Peyer's patch (tissue), 4 donors: ENCODE measurements around the gene NACC1.

Source experiments
- POLR2A ChIP-seq, 2 donors: fragments of 450-650 bp; IDR thresholded peaks; one replicate each; pipeline ENCODE4 v1.5.1; 2017; ENCODE audit warnings: antibody characterized with exemption in 2 of 2, mild to moderate bottlenecking in 2 of 2, moderate library complexity in 2 of 2
- TF ChIP-seq, protein P1 (sequence below), 6 experiments: fragments of 450-650 bp in 4 of 6; fragments of 200-600 bp in 2 of 6; sonication (generic) in 1 of 6; IDR thresholded peaks; one replicate each; pipeline ENCODE4 v1.5.1; 2017 to 2019; ENCODE audit warnings: antibody characterized with exemption in 6 of 6, mild to moderate bottlenecking in 3 of 6, moderate library complexity in 1 of 6

DNA sequence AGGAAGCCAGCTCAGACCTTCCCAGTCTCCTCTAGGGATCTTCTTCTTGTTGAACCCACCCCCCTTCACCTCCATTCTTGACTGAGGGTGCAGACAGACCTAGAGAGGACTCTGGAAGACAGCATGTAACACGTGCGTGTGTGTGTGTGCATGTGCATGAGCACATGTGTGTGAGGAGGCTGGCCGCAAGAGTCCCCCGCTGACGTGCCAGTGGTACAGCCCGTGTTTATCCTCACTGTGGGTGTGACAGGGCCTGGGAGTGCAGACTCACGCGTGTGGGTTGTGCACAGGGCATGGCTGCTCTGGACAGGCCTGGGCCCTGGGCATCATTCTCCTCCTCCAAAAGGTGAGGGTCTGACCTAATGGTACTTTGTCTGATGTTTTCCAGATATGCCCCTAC lies 41.7 kb upstream of the NACC1 start:
- TF ChIP-seq, protein P1, sequence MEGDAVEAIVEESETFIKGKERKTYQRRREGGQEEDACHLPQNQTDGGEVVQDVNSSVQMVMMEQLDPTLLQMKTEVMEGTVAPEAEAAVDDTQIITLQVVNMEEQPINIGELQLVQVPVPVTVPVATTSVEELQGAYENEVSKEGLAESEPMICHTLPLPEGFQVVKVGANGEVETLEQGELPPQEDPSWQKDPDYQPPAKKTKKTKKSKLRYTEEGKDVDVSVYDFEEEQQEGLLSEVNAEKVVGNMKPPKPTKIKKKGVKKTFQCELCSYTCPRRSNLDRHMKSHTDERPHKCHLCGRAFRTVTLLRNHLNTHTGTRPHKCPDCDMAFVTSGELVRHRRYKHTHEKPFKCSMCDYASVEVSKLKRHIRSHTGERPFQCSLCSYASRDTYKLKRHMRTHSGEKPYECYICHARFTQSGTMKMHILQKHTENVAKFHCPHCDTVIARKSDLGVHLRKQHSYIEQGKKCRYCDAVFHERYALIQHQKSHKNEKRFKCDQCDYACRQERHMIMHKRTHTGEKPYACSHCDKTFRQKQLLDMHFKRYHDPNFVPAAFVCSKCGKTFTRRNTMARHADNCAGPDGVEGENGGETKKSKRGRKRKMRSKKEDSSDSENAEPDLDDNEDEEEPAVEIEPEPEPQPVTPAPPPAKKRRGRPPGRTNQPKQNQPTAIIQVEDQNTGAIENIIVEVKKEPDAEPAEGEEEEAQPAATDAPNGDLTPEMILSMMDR (IDR thresholded peaks at IDR 0.05), result no peak
- no peak for TF ChIP-seq POLR2A (IDR thresholded peaks at IDR 0.05)
